ENCODE measurements around the gene HDAC2.

- TF ChIP-seq, protein P1, sequence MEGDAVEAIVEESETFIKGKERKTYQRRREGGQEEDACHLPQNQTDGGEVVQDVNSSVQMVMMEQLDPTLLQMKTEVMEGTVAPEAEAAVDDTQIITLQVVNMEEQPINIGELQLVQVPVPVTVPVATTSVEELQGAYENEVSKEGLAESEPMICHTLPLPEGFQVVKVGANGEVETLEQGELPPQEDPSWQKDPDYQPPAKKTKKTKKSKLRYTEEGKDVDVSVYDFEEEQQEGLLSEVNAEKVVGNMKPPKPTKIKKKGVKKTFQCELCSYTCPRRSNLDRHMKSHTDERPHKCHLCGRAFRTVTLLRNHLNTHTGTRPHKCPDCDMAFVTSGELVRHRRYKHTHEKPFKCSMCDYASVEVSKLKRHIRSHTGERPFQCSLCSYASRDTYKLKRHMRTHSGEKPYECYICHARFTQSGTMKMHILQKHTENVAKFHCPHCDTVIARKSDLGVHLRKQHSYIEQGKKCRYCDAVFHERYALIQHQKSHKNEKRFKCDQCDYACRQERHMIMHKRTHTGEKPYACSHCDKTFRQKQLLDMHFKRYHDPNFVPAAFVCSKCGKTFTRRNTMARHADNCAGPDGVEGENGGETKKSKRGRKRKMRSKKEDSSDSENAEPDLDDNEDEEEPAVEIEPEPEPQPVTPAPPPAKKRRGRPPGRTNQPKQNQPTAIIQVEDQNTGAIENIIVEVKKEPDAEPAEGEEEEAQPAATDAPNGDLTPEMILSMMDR (IDR thresholded peaks at IDR 0.05): no peak
- TF ChIP-seq POLR2A (IDR thresholded peaks at IDR 0.05): no peak
These were observed 36.8 kb downstream of the HDAC2 start for GRCh38 chr6:113934101-113934500.

Data from adrenal gland (tissue), 5 donors.